HTR-8/SVneo (cell line): Measurements from ENCODE around the gene LRP6.
"Not testable (repeated sequence)": the region's sequence is repeated elsewhere in the genome, so short reads cannot be mapped to it uniquely, and the experiment has no call there.

Source experiments
- DNase-seq: peaks from one replicate; pipeline ENCODE4 v3.0.0; 2011; ENCODE audit warnings: low spot score, mixed read lengths; ENCODE audit not compliant: insufficient read length
- FAIRE-seq: peaks from 2 replicates; lab custom pipeline; 2011; peaks lifted over from hg19 to GRCh38; lab: Jason Lieb, UNC

Gene LRP6

GRCh38 chr12:12266389-12266872, 413 bp downstream of the LRP6 start:
- no peak for DNase-seq
- no peak for FAIRE-seq

- DNase-seq (no peak), FAIRE-seq (no peak)
Observed at GRCh38 chr12:12265571-12266388, 1.1 kb downstream of the LRP6 start.

DNA sequence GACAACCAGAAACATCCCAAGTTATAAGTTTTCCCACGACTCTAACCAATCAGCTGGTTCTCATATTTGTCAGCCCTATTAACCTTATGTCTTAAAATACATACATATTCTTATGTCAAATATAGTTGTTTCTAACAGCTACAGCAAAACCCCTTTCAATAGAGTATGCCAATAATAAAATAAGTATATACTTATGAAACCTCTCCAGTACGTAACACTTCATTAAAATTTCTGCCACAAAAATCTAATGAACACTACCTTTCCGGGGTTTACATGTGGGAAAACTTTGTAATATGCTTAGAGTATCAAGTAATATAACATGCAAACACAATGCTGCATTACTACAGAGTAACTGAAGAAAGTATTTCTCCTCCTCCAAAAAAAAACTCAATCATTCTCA, 1.8 kb downstream of the LRP6 start:
- FAIRE-seq (no peak), DNase-seq (no peak)

DNA sequence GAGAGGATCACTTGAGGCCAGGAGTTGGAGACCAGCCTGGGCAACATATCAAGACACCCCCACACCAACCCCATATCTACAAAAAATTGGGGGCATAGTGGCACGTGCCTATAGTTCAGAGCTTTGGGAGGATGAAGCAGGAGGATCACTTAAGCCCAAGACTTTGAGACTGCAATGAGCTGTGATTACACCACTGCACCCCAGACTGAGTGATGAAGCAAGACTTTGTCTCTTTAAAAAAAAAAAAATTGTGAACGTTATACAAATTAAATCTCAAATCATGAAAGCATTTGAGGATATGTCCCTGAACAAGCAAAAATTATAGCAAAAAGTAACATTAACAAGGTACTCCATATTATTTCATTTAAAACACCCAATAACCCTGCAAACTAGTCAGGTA, 2.9 kb downstream of the LRP6 start:
- FAIRE-seq (no peak), DNase-seq (no peak)

DNA sequence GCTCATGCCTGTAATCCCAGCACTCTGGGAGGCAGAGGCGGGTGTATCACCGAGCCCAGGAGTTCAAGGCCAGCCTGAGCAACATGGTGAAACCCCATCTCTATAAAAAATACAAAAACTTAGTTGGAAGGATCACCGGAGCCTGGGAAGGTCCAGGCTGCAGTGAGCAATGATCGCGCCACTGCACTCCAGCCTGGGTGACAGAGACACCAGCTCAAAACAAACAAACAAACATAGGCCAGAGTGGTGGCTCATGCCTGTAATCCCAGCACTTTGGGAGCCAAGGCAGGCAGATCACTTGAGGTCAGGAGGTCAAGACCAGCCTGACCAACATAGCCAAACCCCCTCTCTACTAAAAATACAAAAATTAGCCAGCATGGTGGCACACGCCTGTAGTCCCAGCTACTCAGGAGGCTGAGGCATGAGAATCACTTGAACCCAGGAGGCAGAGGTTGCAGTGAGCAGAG, 10.5 kb downstream of the LRP6 start:
- FAIRE-seq, DNase-seq: not testable (repeated sequence)

DNA sequence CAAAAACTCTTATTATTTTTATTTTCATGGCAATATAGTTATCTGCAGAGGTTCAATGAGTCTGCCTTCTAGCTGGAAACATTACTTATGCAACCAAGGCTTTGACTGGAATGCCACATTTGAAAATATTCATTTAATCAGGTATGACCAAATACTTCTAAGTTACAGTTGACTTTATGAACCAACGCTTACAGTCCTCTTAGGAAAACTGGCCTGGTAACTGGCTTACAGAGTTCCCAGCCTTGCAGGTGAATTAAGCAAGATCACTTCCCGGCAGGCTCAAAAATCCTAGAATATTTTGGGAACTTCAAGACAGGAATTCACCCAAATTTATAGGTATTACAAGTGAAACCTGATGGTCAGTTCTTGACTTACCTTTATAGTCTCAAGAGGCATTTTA, 12.3 kb downstream of the LRP6 start:
- FAIRE-seq: no peak

DNA sequence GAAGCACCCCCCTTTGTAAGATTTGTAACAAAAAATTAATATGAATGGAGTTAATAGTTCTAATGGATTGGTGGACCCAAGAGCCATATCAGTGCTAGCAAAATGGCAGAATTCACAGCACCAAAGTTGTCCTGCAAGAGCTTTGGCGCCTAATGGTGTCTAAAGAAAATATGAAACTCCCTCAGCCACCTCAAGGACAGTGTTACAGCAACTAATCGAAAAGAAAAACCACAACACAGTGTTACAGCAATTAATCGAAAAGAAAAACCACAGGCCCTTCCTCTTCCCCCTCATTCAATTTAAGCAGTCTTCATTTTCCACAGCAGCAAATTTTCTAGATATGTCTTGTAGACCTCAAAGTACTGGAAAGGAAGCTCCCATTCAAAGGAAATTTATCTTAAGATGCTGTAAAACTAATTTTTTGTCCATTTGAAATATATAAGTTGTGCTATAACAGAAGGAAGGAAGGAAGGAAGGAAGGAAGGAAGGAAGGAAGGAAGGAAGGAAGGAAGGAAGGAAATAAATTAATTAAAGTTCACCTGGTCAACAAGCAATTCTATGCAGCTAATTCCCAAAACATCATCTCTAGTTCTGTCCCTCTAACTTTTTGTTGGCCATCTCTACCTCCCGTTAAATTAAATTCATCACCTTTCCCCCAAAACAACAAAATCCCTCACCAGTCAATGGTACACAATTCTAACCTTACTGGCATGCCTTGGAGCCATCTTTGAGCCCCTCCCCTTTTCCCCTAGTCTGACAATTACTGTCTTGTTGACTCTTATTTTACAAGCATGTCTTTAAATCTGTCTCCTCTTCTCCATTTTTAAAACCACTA, 17.4 kb downstream of the LRP6 start:
- DNase-seq (no peak), FAIRE-seq (no peak)

More for the DNA sequence above, 12.3 kb downstream of the LRP6 start:
- DNase-seq: no peak

DNA sequence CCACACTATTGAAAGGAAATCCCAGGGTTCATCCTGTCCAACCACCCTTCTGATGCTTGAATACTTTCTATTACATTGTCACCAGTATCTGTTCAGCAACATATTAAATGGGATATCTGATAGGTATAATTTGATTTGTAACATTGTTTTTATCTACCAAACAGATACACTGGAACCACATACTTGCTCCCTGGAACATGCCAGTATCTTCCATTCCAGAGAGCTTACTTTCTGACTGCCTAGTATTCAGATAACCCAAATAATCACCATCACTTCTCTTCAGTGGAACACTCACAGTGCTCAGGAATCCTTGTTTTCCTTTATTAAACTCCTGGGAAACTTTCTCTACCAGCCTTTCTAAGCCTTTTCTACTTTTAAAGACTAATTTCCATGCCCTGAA, 19.3 kb downstream of the LRP6 start:
- no peak for FAIRE-seq
- no peak for DNase-seq

- no peak for FAIRE-seq
- no peak for DNase-seq
Observed at GRCh38 chr12:12244341-12244740, 22.5 kb downstream of the LRP6 start.

DNA sequence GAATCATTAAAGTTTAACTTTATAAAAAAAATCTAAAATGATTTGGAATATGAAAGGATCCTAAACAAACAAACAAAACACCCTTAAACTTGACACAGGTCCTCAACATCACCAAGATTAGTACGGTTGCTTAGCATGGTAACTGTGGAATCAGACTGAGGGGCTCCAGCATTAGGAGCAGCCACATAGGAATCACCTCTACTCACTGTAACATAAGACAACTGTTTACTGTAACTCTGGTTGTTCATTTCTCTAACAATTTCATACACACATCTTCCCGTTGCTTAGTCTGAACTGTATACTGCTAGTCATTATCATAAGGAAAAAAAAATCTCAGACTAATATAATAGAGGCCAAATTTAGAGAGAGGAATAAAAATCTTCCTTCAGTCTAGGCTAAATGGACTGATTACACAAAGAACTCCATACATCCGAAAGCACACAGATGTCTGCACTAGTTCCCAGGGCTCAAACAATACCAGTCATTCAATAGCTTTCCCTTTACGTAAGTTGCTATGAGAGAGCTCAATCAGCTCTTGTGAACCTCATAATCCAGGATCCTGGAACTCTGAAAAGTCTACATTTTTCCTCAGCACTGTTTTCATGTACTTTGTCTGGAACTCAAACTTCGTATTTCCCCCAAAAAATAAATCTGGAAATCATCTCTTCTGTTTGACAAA, 26.0 kb downstream of the LRP6 start:
- FAIRE-seq: no peak
- DNase-seq: no peak

- no peak for FAIRE-seq
- no peak for DNase-seq
Observed at GRCh38 chr12:12239127-12239526, 27.7 kb downstream of the LRP6 start.

GRCh38 chr12:12238605-12239004, 28.2 kb downstream of the LRP6 start:
- FAIRE-seq (no peak), DNase-seq (no peak)

DNA sequence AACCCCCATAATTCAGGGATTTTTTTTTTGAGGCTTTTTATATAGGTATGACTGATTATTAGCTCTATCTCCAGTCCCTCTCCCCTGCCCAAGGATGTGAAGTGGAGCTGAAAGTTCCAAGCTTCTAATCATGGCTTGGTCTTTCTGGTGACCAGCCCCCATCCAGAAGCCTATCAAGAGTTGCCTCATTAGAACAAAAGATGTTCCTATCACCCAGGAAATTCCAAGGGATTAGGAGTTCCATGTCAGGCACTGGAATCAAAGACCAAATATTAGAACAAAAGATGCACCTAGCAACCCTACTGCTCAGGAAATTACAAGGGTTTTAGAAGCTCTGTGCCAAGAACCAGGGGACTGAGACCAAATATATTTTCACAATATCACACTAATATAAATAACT, 29.9 kb downstream of the LRP6 start:
- FAIRE-seq: no peak

DNA sequence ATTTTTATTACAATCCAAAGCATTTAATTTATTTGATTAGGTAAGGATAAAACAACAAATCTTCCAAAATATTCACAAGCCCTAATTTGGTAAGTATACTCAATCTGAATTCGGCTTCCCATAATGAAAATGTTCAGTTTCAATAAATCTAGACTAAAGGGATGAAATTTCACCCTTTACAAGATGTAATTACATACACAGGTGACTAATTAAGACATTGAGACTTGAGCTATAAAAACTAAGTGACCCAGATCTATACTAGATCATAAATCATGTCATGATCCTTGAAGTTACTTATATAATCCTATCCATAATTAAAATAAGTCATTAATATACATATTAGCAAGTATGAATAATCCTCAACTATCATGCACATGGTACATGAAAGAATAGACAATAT, 36.6 kb downstream of the LRP6 start:
- no peak for DNase-seq
- FAIRE-seq: no peak

More for the DNA sequence above, 29.9 kb downstream of the LRP6 start:
- DNase-seq: no peak

GRCh38 chr12:12229556-12230092, 37.2 kb downstream of the LRP6 start:
- FAIRE-seq (no peak), DNase-seq (no peak)

DNA sequence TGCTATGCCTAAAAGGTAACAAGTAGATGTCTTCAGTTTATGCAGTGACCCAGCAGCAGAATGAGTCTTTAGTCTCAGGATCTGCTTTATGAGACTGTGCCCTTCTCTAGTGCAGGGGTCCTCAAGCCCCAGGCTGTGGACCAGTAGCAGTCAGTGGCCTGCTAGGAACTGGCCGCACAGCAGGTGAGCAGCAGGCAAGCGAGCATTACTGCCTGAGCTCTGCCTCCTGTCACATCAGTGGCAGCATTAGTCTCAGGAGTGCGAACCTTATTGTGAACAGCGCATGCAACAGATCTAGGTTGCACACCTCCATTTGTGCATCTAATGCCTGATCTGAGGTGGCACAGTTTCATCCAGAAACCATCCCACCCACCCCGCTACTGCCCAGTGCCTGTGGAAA, 38.4 kb downstream of the LRP6 start:
- no peak for DNase-seq
- no peak for FAIRE-seq

DNA sequence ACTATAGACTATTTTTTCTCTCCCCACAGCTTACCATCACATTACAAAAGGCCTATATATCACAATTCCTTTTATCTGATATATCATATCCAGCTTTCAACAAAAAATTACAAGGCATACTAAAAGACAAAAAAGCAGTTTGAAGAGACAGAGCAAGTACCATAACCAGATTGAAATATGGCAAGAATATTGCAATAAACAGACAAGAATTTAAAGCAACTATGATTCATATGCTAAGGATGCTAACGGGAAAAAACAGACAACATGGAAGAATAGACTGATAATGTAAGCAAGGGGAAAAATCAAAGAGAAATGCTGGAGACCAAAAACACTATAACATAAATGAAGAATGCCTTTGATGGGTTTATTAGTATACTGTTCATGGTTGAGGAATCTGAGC, 40.7 kb downstream of the LRP6 start:
- FAIRE-seq: no peak
- no peak for DNase-seq

DNA sequence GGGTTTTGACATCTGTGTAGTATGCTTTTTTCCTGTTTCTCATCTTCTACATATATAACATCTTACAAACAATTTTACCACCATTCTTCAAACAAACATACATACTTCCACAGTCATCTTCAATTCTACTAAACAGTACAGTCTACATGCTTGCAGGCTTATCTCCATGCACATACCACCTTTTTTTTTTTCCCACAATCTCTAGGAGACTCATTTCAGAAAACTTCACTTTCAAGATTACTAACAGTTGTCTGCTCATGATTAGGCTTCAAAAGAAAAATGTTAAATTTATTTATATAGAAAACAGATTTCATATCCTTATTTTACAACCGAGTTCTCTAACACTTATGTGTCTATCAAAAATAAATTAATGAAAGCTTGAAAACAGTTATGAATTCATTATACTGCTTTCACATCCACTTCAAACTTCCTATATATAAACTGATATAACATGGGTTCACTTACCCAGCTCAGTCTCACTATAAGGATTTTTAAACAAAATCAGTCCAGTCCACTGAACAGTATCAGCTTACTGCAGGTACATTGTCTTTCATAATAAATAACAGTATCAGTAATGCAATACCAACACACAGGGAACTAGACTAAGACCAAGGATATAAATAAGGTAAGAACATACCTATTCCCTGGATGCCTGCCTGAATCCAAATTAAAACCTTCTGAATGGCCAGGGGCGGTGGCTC, 42.5 kb downstream of the LRP6 start:
- no peak for FAIRE-seq
- DNase-seq: no peak

- DNase-seq (no peak), FAIRE-seq (no peak)
Observed at GRCh38 chr12:12221560-12221959, 45.3 kb downstream of the LRP6 start.

GRCh38 chr12:12219664-12220063, 47.2 kb downstream of the LRP6 start:
- FAIRE-seq (no peak), DNase-seq (no peak)
